Motor neuron (in vitro differentiated cells): Measurements from ENCODE around the gene RND3. TPM values are rescaled to one million over a fixed set of nuclear protein-coding genes. Genes with fewer than 3 reads are reported as not detected.
A peak's percentile ranks its signal among the peaks of the same experiment; 100 is the strongest.

ENCODE experiments used
- ATAC-seq, 8 experiments: fragments of 200-7000 bp; cut with Tn5 transposase; replicated peaks in 6 of 8; 2 replicates each; pipeline ENCODE4 v1.8.0; 2021; ENCODE audit warnings: mild to moderate bottlenecking in 8 of 8, moderate library complexity in 8 of 8
- H3K27ac ChIP-seq, 2 donors: fragments of 250-450 bp; sonication (Bioruptor Pico); 2 replicates each; pipeline ENCODE4 v1.9.0; 2021; ENCODE audit warnings: antibody characterized with exemption in 2 of 2, mild to moderate bottlenecking in 2 of 2, moderate library complexity in 1 of 2
- H3K4me1 ChIP-seq, 2 donors: fragments of 250-450 bp; sonication (Bioruptor Pico); replicated peaks in 1 of 2; 2 replicates each; pipeline ENCODE4 v1.6.1; 2021; ENCODE audit warnings: antibody characterized with exemption in 2 of 2, mild to moderate bottlenecking in 2 of 2, moderate library complexity in 1 of 2
- H3K4me3 ChIP-seq, 5 donors: fragments of 250-450 bp; sonication (Bioruptor Pico); 2 replicates each; pipeline ENCODE4 v1.9.0; 2021; ENCODE audit warnings: antibody characterized with exemption in 5 of 5, mild to moderate bottlenecking in 5 of 5, moderate library complexity in 4 of 5
- WGBS, 10 experiments: fragments of 450-650 bp; shearing (Covaris generic); methylation state at CpG; one replicate each; pipeline ENCODE4 v1.0.0; 2022; 5-methylcytosine and 5-hydroxymethylcytosine counted together
- in situ Hi-C, 9 experiments: fragments of 400-800 bp; cut with MboI; loops; one replicate each; pipeline ENCODE4 v1.15.0; 2021; ENCODE audit warnings: low sequenced_read_pairs in 9 of 9, low pct_unique_long_range_greater_than_20kb in 2 of 9; ENCODE audit not compliant: unreplicated experiment in 9 of 9
- total RNA-seq, 8 experiments: library from RNA; unstranded; fragments of 300-600 nt; gene quantifications; 2 replicates each; pipeline versions ENCODE4 v1.2.3 to v1.2.4, GENCODE V29; 2022

The RND3 gene
- total RNA-seq, 8 experiments from 2014 or later, result 119 to 208 (median 165) TPM

DNA sequence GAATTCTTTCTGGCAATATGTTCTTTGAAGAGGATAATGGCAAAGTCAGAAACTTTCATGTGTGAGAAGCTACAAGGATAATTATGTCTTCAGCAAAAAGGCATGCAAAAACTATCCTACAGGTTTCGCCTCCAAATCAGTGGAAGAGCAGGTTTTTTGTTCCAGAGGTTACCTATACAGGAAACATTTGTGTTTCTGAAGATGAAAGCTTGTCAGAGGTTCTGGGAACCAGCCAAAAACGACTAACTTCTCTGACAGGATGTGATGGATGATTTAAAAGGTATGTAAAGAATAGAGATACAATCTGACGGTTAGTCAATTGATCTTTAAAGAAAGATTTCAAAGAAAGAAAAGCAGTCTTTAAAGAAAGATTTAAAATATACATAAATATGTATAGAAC, 37.6 kb downstream of the RND3 start:
- in situ Hi-C loops, result loop anchor here in 2 of 9 experiments (25.0 kb wide), 2 partner anchors 263 to 663 kb away; no protein-coding TSS in a partner anchor
- Histone ChIP-seq H3K27ac (no peak overlapping the region), H3K4me1 (no peaks in the 10 kb centered on the region), H3K4me3 (no peak overlapping the region)
- WGBS, 10 experiments, result 22 to 80% (median 54%) methylated on average over 2 to 3 of the region's 3 CpGs
- ATAC-seq, result no peak

DNA sequence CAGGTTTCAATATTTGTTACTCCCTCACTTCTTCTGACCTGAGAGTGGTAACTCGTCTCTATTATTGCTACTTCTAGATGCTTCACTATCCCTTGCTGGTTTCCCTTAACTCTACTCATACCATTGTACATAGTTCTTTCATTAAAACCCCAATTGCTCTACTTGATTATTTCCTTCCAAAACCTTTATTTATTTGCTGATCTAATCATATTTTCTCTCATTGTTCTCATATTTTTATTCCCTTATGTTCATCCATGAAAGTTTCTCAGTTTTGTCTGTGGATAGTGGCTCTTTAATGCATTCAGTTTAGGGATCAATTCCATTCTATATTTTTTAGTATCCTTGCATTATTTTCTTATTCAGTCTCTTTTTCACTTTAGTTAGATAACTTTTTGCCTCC, 42.1 kb downstream of the RND3 start:
- ATAC-seq, result no peak

DNA sequence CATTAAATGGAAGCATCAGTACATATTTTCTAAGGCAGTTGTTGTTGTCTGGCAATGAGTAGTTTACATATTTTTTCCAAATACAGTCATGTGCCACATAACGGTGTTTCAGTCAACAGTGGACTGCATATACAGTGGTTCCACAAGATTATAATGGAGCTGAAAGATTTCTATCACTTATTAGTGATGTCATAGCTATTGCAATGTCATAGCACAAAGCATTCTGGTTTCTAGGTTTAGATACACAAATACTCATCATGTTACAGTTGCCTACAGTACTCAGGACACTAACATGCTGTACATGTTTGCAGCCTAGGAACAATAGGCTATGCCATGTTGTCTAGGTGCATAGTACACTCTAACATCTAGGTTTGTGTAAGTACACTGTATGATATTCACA, 45.0 kb downstream of the RND3 start:
- H3K27ac ChIP-seq, result no peak overlapping the region
- ATAC-seq, result no peak
- in situ Hi-C loops, result no loop called here
- no peak overlapping the region for H3K4me3 ChIP-seq
- WGBS, 10 experiments, result 21 to 100% (median 94%) methylated on average over 1 of the region's 1 CpG; no CpG with 5 or more reads in 2 of the 10 experiments
- peaks cover 0 to 9% of the 10 kb centered on the region in 2 donors for H3K4me1 ChIP-seq

More for the DNA sequence above, 42.1 kb downstream of the RND3 start:
- WGBS, 10 experiments, result 42 to 100% (median 88%) methylated on average over 1 of the region's 1 CpG; no CpG with 5 or more reads in 3 of the 10 experiments
- no peak overlapping the region for H3K27ac ChIP-seq
- in situ Hi-C loops, result no loop called here
- no peak overlapping the region for H3K4me3 ChIP-seq
- peaks cover 0 to 5% of the 10 kb centered on the region in 2 donors for H3K4me1 ChIP-seq

DNA sequence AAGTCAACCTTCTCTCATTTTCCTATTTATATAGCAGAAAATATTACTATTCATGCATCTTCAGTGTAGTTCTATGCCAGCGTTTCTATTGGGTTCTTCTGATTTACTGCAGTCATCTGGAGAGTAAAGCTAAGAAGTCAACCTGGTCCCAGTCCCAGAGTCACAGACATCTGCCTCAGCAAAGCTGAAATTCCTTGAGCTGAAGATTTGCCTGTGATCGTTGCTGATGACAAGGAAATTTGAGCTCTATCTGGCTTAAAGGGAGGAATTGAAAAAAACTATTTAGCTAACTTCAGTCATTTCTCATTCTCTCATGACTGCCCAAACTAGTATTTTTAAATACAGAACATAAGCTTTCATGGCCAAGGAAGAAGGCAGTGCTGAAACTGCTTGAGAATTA, 45.7 kb downstream of the RND3 start:
- in situ Hi-C loops, result no loop called here
- peaks cover 0 to 9% of the 10 kb centered on the region in 2 donors for H3K4me1 ChIP-seq
- no peak overlapping the region for H3K4me3 ChIP-seq
- 0 to 92% (median 54%) methylated on average over 1 to 2 of the region's 2 CpGs; no CpG with 5 or more reads in 2 of the 10 experiments for WGBS, 10 experiments
- no peak overlapping the region for H3K27ac ChIP-seq
- ATAC-seq, result no peak

DNA sequence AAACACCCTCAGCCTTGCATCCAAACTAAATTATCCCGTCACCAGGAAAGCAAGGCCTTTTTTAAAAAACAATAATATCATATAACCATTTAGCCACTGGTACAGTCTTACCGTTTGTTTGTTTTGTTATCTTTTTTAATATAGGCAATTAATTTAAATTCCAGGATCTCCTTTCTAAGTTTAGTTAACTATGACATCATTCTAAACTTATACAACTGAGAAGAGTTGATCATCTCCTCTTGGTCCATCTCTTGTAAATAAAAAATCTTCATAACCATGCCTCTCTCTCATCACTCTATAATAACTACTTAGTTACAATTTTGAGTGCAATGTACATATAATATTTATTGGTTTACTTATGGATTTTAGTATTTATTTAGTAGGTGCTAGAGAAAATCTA, 46.2 kb downstream of the RND3 start:
- no peak overlapping the region for H3K4me3 ChIP-seq
- WGBS, 10 experiments, result 0 to 100% (median 72%) methylated on average over 1 to 2 of the region's 2 CpGs
- no peak overlapping the region for H3K27ac ChIP-seq
- ATAC-seq, result no peak
- H3K4me1 ChIP-seq, result peaks cover 0 to 9% of the 10 kb centered on the region in 2 donors
- in situ Hi-C loops, result no loop called here

DNA sequence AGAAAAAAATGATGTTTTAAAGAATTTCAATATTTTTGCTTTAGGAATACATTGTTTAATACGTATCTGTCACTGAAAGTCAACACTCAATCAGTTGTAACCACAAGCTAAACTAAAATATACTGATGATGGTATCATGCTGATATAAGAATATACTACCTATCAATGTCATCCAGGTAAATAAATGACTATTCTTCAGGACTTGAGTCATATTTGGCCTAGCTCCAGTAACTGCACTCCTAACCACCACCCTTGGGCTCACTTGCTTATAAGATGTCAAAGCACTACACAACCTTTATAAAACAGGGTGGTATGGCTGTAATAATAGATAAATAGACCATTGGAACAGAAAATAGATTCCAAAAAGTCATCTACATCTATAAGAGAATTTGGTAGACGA, 48.8 kb downstream of the RND3 start:
- WGBS, 10 experiments, result 83 to 100% (median 95%) methylated on average over 2 of the region's 2 CpGs; no CpG with 5 or more reads in 1 of the 10 experiments

DNA sequence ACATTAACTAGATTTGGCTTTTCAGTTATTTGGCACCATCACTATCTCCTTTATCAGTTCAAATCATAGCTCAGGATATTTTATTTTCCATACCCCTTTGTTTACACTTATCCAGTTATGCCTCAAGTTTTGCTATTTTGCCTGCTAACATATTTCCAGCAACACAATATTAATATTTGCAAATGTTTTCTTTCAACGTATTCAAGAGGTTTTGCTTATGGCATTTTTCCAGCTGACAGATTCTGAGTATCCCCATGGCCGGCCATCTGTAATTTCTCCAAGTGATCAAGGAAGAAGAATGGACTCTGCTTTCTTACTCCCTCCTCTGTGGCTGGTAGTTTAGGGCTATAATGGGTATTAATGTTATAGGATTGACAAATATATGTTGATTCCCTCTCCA, 49.4 kb downstream of the RND3 start:
- in situ Hi-C loops, result no loop called here

More for the DNA sequence above, 48.8 kb downstream of the RND3 start:
- no peak overlapping the region for H3K27ac ChIP-seq
- no peak overlapping the region for H3K4me3 ChIP-seq
- in situ Hi-C loops, result no loop called here
- ATAC-seq, result no peak
- peaks cover 0 to 9% of the 10 kb centered on the region in 2 donors for H3K4me1 ChIP-seq

DNA sequence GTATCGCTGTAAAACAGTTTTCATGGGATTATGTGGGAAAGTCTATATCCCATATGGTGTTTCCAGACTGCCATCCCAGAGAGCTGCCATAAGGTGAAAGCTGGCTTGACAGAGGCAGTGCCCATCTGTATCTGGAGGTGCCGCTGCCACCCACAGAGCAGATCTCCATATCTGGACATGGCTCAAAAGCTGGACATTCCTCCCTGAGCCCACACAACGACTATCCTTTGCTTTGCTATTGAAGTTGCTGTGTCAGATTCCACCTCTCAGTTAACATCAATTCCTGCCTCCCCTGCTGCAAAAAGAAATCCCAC, 55.2 kb downstream of the RND3 start:
- Histone ChIP-seq H3K27ac (no peak overlapping the region), H3K4me3 (no peak overlapping the region), H3K4me1 (peaks cover 18 to 35% of the 10 kb centered on the region in 2 donors)
- in situ Hi-C loops, result no loop called here
- WGBS, 10 experiments, result 30 to 100% (median 100%) methylated on average over 1 to 3 of the region's 3 CpGs; no CpG with 5 or more reads in 1 of the 10 experiments
- no peak for ATAC-seq

More for the DNA sequence above, 49.4 kb downstream of the RND3 start:
- H3K4me1 ChIP-seq, result peaks cover 0 to 9% of the 10 kb centered on the region in 2 donors
- WGBS, 10 experiments, result 61 to 100% (median 95%) methylated on average over 1 to 2 of the region's 2 CpGs
- no peak for ATAC-seq
- no peak overlapping the region for H3K4me3 ChIP-seq
- H3K27ac ChIP-seq, result no peak overlapping the region

DNA sequence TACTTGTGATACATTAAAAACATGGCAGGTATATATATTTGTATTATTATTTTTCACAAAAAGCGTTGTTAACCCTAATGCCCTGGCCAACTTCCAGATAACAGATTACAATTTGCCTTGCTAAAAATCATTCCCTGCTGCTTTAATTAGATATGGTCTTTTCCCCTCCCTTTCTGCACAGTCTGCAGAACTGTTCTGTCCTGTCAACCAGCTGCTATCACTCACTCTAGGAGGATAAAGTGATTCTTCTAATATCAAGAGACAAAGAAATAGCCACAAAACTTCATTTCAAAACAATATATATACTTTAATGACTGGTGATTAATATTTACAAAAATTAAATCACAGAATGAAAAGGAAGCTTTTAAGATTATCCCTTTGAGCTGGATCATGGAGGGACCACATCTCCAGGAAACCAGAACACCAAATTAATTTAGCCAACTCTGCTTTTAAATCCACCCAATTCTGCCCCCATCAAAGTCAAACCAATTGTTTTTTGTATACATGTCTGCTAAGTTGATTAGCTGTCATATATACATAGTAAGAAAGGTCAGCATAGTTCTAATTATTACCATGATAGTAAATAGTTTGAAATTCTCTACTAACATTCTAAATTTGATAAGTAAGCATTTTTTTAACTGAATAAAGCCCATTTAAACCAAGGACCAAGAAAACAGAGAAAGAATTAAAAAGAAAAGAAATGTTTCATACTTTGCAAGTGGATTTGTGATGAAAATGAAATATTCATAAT, 55.7 kb downstream of the RND3 start:
- ATAC-seq, result no peak
- Histone ChIP-seq H3K27ac (no peak overlapping the region), H3K4me1 (peaks cover 23 to 40% of the 10 kb centered on the region in 2 donors), H3K4me3 (no peak overlapping the region)
- 22 to 100% (median 88%) methylated on average over 1 of the region's 1 CpG for WGBS, 10 experiments
- in situ Hi-C loops, result no loop called here

DNA sequence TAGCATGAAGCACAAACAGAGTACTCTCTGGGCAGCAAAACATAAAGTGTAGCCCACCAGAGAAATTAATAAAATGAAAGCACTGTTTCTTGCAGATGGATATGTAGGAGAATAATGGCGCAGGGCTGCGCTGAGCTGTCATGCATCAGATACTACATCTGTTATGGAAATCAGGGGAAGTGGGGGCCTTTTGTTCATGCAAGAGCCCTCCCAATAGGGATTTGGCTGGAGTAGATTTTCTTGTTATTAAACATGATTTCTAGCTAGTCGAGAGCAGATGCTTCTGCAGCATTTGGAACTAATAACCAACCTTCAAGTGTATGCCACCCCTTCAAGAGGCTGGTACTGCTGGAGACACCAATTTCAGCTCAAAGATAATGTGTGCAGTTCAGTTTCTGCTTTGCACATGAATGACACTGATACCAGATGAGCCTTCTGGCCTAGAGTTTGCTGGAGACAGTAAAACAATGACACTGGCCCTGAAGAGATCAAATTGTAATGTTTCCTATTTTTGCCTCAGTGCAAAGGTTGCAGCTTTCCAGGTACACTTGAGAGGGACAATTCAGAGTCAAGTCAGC, 58.0 kb downstream of the RND3 start:
- 0 to 67% (median 34%) methylated on average over 1 to 3 of the region's 3 CpGs; no CpG with 5 or more reads in 3 of the 10 experiments for WGBS, 10 experiments
- Histone ChIP-seq H3K4me3 (no peak overlapping the region), H3K27ac (peak overlapping the region; percentile 1 to 58), H3K4me1 (peaks cover 34 to 59% of the 10 kb centered on the region in 2 donors)
- peak in 5 of 8 experiments; percentile 61 to 77 (median 76) for ATAC-seq
- in situ Hi-C loops, result no loop called here

DNA sequence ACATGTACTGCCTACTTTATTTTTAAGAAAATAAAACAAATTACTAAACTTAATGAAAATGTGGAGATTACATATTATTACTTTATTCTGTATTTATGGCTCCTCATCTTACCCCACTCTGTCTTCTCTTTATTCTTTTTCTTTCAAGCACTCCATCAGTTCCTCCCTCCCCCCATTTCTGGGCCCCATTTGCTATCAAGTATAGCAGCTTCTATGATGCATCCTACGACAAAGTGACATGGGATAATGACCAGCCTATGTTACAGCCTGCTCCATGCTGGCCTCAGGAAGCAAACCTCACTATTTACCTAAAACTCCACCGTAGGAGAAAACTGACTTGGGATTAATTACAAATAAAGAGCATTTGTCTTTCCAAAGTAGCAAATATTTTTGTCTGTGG, 58.8 kb downstream of the RND3 start:
- peaks cover 41 to 68% of the 10 kb centered on the region in 2 donors for H3K4me1 ChIP-seq
- WGBS, 10 experiments, result 20 to 100% (median 45%) methylated on average over 1 to 2 of the region's 2 CpGs; no CpG with 5 or more reads in 1 of the 10 experiments
- peak in 3 of 8 experiments; percentile 11 to 38 (median 30) for ATAC-seq
- in situ Hi-C loops, result no loop called here
- no peak overlapping the region for H3K4me3 ChIP-seq
- H3K27ac ChIP-seq, result peak overlapping the region; percentile 1 to 58

DNA sequence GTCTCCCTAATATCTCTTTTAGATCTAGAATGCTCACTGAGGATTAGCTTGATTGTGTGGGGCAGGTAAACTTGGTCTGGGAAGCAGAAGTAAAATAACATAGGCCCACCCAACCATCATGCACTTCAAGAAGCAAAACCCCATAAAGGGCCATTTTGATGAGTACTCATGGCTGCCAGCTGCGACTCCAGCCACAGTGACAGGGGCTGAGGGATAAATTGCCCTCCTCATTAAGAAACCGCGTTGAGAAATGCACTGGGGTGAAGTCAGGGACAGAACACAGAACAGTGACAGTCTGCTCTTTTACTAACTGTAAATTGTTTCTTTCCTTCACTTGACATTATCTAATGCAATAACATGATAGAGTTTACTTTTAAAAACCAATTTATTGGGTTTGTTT, 60.2 kb downstream of the RND3 start:
- in situ Hi-C loops, result no loop called here
- ATAC-seq, result peak in 5 of 8 experiments; percentile 68 to 82 (median 76)
- Histone ChIP-seq H3K4me3 (no peak overlapping the region), H3K4me1 (peaks cover 41 to 69% of the 10 kb centered on the region in 2 donors), H3K27ac (peak overlapping the region in 1 of 2 donors; percentile 41)
- WGBS, 10 experiments, result 10 to 100% (median 57%) methylated on average over 1 to 3 of the region's 3 CpGs; no CpG with 5 or more reads in 4 of the 10 experiments

DNA sequence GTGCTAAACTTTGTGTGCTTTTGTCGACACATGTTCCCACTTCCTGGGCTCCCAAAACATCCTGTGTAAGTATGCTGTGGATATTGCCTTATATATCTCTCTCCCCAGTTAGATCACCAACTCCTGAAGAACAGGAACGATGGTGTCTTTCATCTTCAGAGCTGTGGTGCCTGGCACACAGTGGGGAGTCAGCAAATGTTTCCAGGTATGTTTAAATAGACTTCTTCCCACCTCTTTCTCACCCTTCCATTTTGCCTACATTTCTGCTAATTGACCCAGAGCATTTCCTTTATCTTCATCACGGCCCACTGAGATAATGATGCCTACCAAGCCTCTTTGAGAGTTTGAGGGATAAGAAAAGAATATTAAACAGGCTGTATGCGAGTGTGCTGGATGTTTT, 60.7 kb downstream of the RND3 start:
- H3K4me3 ChIP-seq, result no peak overlapping the region
- WGBS, 10 experiments, result 29 to 100% (median 63%) methylated on average over 1 to 4 of the region's 4 CpGs; no CpG with 5 or more reads in 1 of the 10 experiments

More for the DNA sequence above, 60.7 kb downstream of the RND3 start:
- H3K27ac ChIP-seq, result peak overlapping the region in 1 of 2 donors; percentile 41
- in situ Hi-C loops, result no loop called here
- ATAC-seq, result no peak
- peaks cover 41 to 69% of the 10 kb centered on the region in 2 donors for H3K4me1 ChIP-seq
